T follicular helper cell (primary cell): ENCODE data around the gene GALNT18.

ENCODE experiments used
- DNase-seq: peaks from one replicate; pipeline ENCODE4 v3.0.0-alpha.2; 2020; ENCODE audit warnings: low read depth

Gene GALNT18

DNA sequence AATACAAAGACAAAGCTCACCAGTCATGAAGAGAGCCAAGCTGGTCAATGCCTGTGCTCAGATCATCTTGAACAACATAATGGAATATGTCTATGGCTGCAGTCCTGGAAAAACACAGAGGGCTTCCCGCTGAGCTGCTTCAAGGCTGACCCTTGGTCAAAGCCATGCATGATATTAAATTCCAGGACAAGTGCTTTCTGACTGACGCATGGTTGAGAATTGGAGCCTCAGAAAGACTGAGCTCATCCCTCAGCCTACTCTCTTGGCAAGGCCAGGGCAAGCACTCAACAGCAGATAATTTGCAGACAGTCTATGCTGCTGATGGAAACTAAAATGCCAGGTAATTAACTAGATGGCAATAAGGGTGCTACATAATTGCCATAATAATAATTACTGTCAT is 89.2 kb downstream of the GALNT18 start:
- no peak for DNase-seq

- no peak for DNase-seq
These were observed 90.5 kb downstream of the GALNT18 start for GRCh38 chr11:11531131-11531908.

- DNase-seq: no peak
These were observed 92.8 kb downstream of the GALNT18 start for GRCh38 chr11:11528986-11529385.

- no peak for DNase-seq
These were observed 96.5 kb downstream of the GALNT18 start for GRCh38 chr11:11525283-11525682.

DNA sequence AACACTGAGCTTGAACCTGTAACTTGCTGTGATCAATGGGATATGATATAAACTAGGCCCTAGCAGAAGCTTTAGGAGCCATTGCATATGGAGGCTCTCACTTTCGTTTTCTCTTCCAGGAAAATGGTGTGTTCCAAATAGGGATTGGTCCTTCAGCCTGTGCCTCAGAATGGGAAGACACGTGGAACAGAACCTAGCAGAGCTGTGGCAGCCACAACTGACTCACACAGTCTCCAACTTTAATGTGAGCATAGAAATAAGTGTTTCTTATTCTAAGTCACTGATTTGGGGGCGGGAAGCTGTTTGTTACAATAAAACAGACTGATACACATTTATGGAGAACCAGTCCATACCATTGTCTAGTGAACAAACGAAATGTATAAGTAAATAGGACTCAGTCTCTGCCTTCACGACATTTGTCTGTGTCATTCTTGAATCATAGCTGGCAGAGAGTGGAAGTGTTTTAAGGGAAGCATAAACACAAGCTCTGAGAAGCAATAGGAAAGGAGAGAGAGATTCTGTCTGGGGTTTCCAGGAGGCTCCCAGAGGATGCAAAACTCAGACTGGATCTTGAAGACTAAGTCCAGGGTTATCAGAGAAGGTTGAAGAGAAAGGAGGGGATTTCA is 97.3 kb downstream of the GALNT18 start:
- DNase-seq: no peak

- no peak for DNase-seq
These were observed 99.2 kb downstream of the GALNT18 start for GRCh38 chr11:11522591-11522990.

DNA sequence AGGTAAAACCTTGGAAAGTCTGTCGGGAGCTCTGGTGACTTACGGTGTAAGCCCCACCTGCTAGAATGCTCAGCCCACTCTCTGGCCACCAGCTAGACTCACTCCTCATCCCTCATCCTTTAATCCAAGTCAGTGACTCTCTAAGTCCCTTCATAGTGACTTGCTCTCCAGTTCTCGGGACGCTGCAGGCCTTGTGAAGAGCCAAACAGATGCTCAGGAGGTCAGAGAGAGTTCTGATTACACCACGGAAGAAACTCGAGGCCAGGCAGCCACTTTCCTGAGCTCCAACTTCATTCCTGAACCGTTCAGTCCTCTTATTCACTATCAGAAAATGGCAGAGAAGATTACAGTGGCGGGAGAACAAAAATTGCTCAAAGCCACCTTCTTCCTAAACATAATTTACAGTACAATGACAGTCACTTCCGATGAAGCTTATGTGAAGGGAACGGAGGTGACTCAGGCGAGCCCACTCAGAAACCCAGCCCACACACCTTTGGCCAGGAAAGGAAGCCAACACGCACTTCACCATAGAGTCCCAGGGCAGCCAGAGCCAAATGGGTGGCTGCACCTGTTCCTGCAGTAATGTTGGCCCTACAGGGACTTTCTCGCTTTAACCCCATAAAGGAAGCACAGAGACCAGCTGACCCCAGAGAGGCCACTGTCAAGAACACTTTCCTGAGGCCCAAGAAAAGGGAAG is 100.4 kb downstream of the GALNT18 start:
- DNase-seq: no peak

- DNase-seq: no peak
These were observed 101.4 kb downstream of the GALNT18 start for GRCh38 chr11:11520231-11521015.

- DNase-seq: no peak
These were observed 102.6 kb downstream of the GALNT18 start for GRCh38 chr11:11519184-11519583.

DNA sequence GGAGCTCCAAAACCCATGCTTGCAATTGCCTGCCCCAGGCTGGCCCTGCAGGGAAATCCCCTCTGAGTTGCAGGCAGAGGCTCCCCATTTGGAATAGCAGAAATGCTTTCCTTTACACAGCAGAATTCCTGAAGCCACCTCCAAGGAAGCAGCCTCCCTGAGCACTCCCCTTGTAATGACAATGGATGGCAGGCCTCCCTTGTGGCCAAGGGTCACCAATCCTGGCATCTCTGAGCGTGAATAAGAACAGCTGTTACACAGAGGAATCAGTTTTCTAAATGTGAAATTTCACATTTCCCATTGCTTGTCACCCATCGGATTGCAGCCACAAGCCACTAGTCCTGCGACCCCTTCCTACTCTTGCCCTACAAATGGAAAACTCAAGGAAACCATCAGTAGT is 107.6 kb downstream of the GALNT18 start:
- DNase-seq: no peak

DNA sequence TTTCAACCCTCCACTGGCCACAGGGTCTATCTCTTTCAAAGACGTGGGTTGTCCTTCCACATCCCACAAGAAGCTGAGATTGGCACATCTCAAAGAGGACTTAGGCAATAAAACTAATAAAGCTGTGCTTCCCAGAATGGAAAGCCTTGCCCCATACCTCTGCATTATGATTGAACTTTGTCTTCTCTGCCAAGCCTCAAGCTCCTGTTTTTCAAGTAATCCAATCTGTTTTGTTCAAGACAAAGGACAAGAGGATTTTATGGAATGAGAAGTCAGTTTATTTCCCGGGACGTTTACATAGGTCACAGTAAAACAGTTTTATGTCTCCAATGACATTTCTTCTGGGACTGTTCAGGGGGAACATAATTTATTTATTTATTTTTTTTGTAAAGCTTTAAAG is 108.4 kb downstream of the GALNT18 start:
- DNase-seq: no peak

DNA sequence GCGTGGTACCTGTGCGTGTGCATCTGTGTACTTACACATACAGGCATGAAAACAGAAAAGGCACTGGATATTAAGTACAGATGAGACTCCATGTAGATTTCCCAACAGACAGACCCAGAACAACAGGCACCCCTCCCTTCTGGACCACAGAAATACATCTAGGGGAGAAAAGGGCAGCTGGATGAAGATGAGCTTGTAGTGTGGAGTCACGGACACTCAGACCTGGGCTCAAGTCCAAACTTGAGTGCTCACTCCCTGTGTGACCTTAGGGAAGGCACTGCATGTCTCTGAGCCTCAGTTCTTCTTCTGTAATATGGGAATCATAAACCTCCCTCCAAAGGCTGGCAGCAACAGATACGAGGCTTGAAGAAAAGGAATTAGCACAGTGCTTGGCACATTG is 108.9 kb downstream of the GALNT18 start:
- DNase-seq: no peak

- DNase-seq: no peak
These were observed 109.3 kb downstream of the GALNT18 start for GRCh38 chr11:11512502-11512901.

GRCh38 chr11:11512090-11512489 is 109.7 kb downstream of the GALNT18 start:
- no peak for DNase-seq

- no peak for DNase-seq
These were observed 110.9 kb downstream of the GALNT18 start for GRCh38 chr11:11510939-11511338.

- DNase-seq: no peak
These were observed 116.1 kb downstream of the GALNT18 start for GRCh38 chr11:11505692-11506091.

GRCh38 chr11:11505190-11505589 is 116.6 kb downstream of the GALNT18 start:
- DNase-seq: no peak

DNA sequence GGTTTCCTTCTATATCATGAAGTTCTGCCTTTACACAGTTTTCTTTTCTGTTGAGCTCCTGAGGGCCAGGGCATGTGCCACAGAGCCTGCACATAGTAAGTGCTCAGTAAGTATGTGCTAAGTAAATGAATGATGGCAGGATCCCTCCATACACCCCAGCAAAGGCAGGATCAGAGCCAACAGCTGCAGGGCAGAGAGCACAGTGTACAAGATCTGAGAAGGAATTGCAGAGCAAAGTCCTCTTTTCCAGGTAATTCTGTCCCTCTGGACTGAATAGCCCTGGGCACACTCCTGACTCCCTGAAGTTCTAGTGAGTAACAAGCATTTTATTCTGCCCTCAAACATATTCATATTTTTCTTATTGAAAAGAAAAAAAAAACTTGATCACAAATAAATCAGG is 117.7 kb downstream of the GALNT18 start:
- no peak for DNase-seq

- no peak for DNase-seq
These were observed 119.4 kb downstream of the GALNT18 start for GRCh38 chr11:11502263-11502861.

DNA sequence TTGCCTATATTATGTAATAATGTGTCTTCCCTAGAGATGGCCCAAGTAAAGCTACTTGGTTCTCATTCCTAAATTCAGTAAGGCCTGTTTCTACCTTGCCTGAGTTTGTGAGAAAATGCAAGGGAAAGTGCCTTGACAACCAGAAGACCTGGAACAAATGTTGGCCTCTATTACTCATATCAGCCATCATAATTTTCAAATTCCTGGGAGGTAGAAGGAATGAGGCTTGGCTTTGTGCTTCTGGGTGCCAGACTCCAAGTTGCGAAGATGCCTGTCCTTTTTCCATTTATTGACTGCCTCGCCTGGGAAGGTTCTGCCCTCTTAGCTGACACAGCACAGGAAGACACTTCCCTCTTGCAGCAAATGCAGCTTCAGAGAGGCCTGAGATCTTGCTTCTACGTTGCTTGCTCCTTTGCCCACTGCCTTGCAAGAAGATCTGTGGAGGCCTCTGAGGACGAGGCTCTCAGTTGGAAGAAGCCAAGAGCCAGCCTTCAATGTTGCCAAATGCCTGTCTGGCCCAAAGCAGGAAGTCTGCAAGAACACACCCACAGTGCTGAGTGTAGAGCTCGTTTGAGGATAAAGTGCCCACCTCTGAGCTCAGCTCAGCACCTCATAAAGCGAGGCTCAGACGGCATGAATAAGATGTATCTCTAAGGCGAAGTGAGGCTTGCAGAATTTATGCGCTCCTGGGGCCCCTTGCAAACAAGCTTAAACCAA is 120.1 kb downstream of the GALNT18 start:
- no peak for DNase-seq
